Endothelial cell of umbilical vein (primary cell): ENCODE results near the gene NUAK1. TPM values are rescaled to one million over a fixed set of nuclear protein-coding genes. Genes with fewer than 3 reads are reported as not detected.

Source experiments
- BruUV-seq: library from RNA; stranded (reverse); fragments of 400-500 nt; replicated peaks from 2 replicates; lab custom pipeline; 2021; lab: Mats Ljungman, UMichigan
- CTCF ChIA-PET: fragments of 300-600, 350-600 bp; sonication (Branson Sonifier 250); formaldehyde crosslinking; loops from one replicate; lab custom pipeline; 2021; ENCODE audit warnings: antibody characterized with exemption, inconsistent platforms; lab: Charles Lee
- POLR2A ChIA-PET: fragments of 300-600, 350-600 bp; sonication (Branson Sonifier 250); formaldehyde crosslinking; loops from one replicate; lab custom pipeline; 2021; ENCODE audit warnings: antibody characterized with exemption, inconsistent platforms; lab: Charles Lee
- DNase-seq: peaks from one replicate; pipeline ENCODE4 v3.0.0-alpha.2; 2011; ENCODE audit warnings: low read depth, low spot score
- FAIRE-seq: peaks from 2 replicates; lab custom pipeline; 2011; peaks lifted over from hg19 to GRCh38; lab: Jason Lieb, UNC
- H2AFZ ChIP-seq: 2 replicates; pipeline ENCODE4 v1.6.0; 2012; ENCODE audit warnings: low read depth, low read length, control low read depth, inconsistent platforms
- H3K27ac ChIP-seq: 2 replicates; pipeline ENCODE4 v1.5.1; 2011; ENCODE audit warnings: low read depth, mild to moderate bottlenecking, control low read depth, low read length, moderate library complexity; ENCODE audit not compliant: insufficient read depth
- H3K27me3 ChIP-seq, 2 experiments: 2 replicates each; pipeline versions ENCODE4 v1.6.0 to v1.6.1; 2011; ENCODE audit warnings: low read length in 2 of 2, mixed read lengths in 1 of 2; ENCODE audit not compliant: control insufficient read depth in 2 of 2, insufficient read depth in 2 of 2
- H3K36me3 ChIP-seq, 2 experiments: 2 replicates in 1 of 2; 3 replicates in 1 of 2; pipeline ENCODE4 v1.5.1; 2011; ENCODE audit warnings: low read length in 2 of 2, mild to moderate bottlenecking in 1 of 2, moderate library complexity in 1 of 2; ENCODE audit not compliant: control insufficient read depth in 2 of 2, insufficient read depth in 2 of 2; ENCODE audit errors: extremely low read depth in 1 of 2
- H3K4me1 ChIP-seq: 3 replicates; pipeline ENCODE4 v1.5.1; 2011; ENCODE audit warnings: mild to moderate bottlenecking, low read length; ENCODE audit not compliant: control insufficient read depth, insufficient read depth; ENCODE audit errors: extremely low read depth
- H3K4me2 ChIP-seq: 2 replicates; pipeline ENCODE4 v1.6.1; 2011; ENCODE audit warnings: low read length, control low read depth, mixed read lengths; ENCODE audit not compliant: insufficient read depth
- H3K4me3 ChIP-seq, 3 experiments: fragments of 200-600 bp in 1 of 3; sonication (generic), shearing (Covaris generic) in 1 of 3; replicated peaks in 1 of 3; 2 replicates each; pipeline ENCODE4 v1.5.1; 2011 to 2016; ENCODE audit warnings: control low read depth in 3 of 3, low read length in 3 of 3, mild to moderate bottlenecking in 2 of 3, inconsistent platforms in 1 of 3, low read depth in 1 of 3, moderate library complexity in 1 of 3; ENCODE audit not compliant: insufficient read depth in 1 of 3
- H3K79me2 ChIP-seq: 2 replicates; pipeline ENCODE4 v1.6.0; 2012; ENCODE audit warnings: low read length, inconsistent platforms; ENCODE audit not compliant: control insufficient read depth, insufficient read depth
- H3K9ac ChIP-seq: replicated peaks from 2 replicates; pipeline ENCODE3; 2011; ENCODE audit warnings: low read length, control low read depth; ENCODE audit not compliant: insufficient read depth; ENCODE audit errors: extremely low read depth
- H3K9me1 ChIP-seq: replicated peaks from 3 replicates; pipeline ENCODE4 v1.6.0; 2011; ENCODE audit warnings: mild to moderate bottlenecking, low read length; ENCODE audit not compliant: control insufficient read depth, insufficient read depth; ENCODE audit errors: extremely low read depth
- H3K9me3 ChIP-seq: replicated peaks from 2 replicates; pipeline ENCODE4 v1.5.1; 2012; ENCODE audit warnings: low read length, inconsistent platforms; ENCODE audit not compliant: control insufficient read depth, insufficient read depth
- H4K20me1 ChIP-seq: replicated peaks from 2 replicates; pipeline ENCODE3; 2011; ENCODE audit warnings: mild to moderate bottlenecking, low read length; ENCODE audit not compliant: control insufficient read depth, insufficient read depth; ENCODE audit errors: extremely low read depth
- EZH2 ChIP-seq: IDR thresholded peaks from 2 replicates; pipeline ENCODE4 v1.6.1; 2012; ENCODE audit warnings: borderline replicate concordance, low read depth, mild to moderate bottlenecking, moderate library complexity, low read length, inconsistent platforms; ENCODE audit not compliant: severe bottlenecking
- FOS ChIP-seq: IDR thresholded peaks from 2 replicates; pipeline ENCODE4 v1.6.1; 2011; ENCODE audit warnings: mild to moderate bottlenecking, low read length, moderate library complexity, borderline replicate concordance; ENCODE audit not compliant: insufficient read depth
- GATA2 ChIP-seq: IDR thresholded peaks from 2 replicates; pipeline ENCODE4 v1.7.0; 2011; ENCODE audit warnings: low read depth, mild to moderate bottlenecking, moderate library complexity, mixed read lengths, low read length; ENCODE audit not compliant: insufficient read length, insufficient read depth
- JUN ChIP-seq: IDR thresholded peaks from 2 replicates; pipeline ENCODE4 v1.6.1; 2011; ENCODE audit warnings: borderline replicate concordance, low read depth; ENCODE audit not compliant: insufficient read length, insufficient read depth
- MYC ChIP-seq: IDR thresholded peaks from one replicate; pipeline ENCODE4 v1.6.1; 2011; ENCODE audit warnings: mild to moderate bottlenecking, low read depth, low read length
- POLR2A ChIP-seq: IDR thresholded peaks from 2 replicates; pipeline ENCODE4 v1.6.1; 2012; ENCODE audit warnings: low read depth, mild to moderate bottlenecking, control low read depth, low read length
- POLR2AphosphoS5 ChIP-seq: IDR thresholded peaks from 2 replicates; pipeline ENCODE4 v1.6.1; 2012; ENCODE audit warnings: low read depth, mild to moderate bottlenecking, control low read depth, low read length, moderate library complexity; ENCODE audit not compliant: insufficient read depth
- dilution Hi-C: fragments of 300-500 bp; cut with MboI; formaldehyde crosslinking; loops from one replicate; pipeline ENCODE4 v1.15.0; 2019; ENCODE audit warnings: low sequenced_read_pairs; ENCODE audit not compliant: extremely low pct_ligation_motif_present
- intact Hi-C: fragments of 100-400 bp; cut with micrococcal nuclease; formaldehyde crosslinking; loops from one replicate; pipeline ENCODE4 v1.10.0; 2022
- polyA plus RNA-seq, 4 experiments: library from polyadenylated mRNA; depleted of rRNA in 3 of 4; stranded (reverse) in 3 of 4; unstranded in 1 of 4; fragments of >200 nt; gene quantifications; 2 replicates each; pipeline versions ENCODE4 v1.2.1 to v1.2.3, GENCODE V29; 2011 to 2012; ENCODE audit warnings: missing spikeins in 1 of 4
- total RNA-seq: library from RNA; stranded (reverse); gene quantifications from 2 replicates; pipeline ENCODE4 v1.2.3, GENCODE V29; 2021
- TF ChIP-seq, protein P1 (sequence below), 2 donors: IDR thresholded peaks; 1 replicate in 1 of 2; 2 replicates in 1 of 2; pipeline ENCODE4 v1.5.1; 2011; ENCODE audit warnings: low read length in 2 of 2, mild to moderate bottlenecking in 2 of 2, moderate library complexity in 2 of 2, control low read depth in 1 of 2, inconsistent platforms in 1 of 2, low read depth in 1 of 2; ENCODE audit not compliant: insufficient read depth in 1 of 2; ENCODE audit errors: extremely low read depth in 1 of 2
- TF ChIP-seq, protein P2 (sequence below): IDR thresholded peaks from 2 replicates; pipeline ENCODE4 v1.6.1; 2011; ENCODE audit not compliant: insufficient read depth, insufficient read length

NUAK1 gene
- total and polyA plus RNA-seq, 2 donors (not counting 3 experiments of a cell fraction or from before 2014, with no cell fraction given), result 34.2 to 39.7 TPM

DNA sequence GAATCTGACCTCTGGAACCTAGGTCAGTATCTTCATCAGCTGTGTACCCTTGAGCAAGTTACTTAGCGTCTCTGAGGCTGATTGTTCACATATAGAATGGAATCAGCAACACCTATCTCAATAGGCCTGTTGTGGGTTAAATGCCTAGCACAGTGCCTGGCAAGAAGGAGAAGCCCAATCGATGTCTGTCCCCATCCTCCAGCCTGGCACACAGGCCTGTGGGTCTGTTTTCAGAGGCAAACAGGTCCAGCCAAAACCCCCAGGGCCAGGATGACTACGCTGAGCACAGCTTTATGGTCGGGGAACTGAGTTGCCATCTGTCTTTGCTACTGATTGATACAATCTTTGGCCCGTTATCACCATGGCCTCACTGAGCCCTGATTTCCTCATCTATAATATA, 89.2 kb downstream of the NUAK1 start:
- H3K9me1 ChIP-seq, result no peaks in the 10 kb centered on the region
- no peaks in the 10 kb centered on the region for H4K20me1 ChIP-seq
- H3K9me3 ChIP-seq, result no peaks in the 10 kb centered on the region
- H3K4me1 ChIP-seq, result no peaks in the 10 kb centered on the region
- H2AFZ ChIP-seq, result no peak overlapping the region
- DNase-seq (no peak), FAIRE-seq (no peak)
- POLR2A ChIA-PET, result no interaction called here
- H3K4me3 ChIP-seq, result no peak overlapping the region
- H3K79me2 ChIP-seq, result no peaks in the 10 kb centered on the region
- no peak overlapping the region for H3K4me2 ChIP-seq
- no peaks in the 10 kb centered on the region for H3K27me3 ChIP-seq
- intact Hi-C loops (no loop called here), dilution Hi-C loops (no loop called here)
- no peak overlapping the region for H3K27ac ChIP-seq
- no peak overlapping the region for H3K9ac ChIP-seq
- BruUV-seq, result no TSS peak
- no peaks in the 10 kb centered on the region for H3K36me3 ChIP-seq
- TF ChIP-seq GATA2, result no peak
- CTCF ChIA-PET, result no interaction called here

DNA sequence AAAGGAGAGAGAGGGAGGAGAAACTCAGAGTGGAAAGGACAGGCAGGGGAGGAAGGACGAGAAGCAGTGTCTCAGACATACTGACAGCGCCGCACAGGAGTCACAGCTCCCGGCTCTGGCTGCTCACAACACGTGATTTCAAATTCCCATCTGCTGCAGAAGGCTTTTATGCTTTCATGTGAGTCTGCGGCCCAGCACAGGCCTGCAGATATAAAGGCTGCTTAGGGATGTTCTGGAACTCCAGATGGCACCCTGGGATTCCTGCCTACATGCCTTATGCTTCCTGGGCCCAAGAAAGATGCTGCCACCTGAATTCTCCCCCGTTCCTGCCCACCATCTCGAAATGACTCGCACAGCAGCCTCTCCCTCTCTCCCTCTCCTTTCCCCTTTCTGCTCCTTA, 89.6 kb downstream of the NUAK1 start:
- H3K36me3 ChIP-seq, result no peaks in the 10 kb centered on the region
- no peak for DNase-seq
- CTCF ChIA-PET, result no interaction called here
- no peaks in the 10 kb centered on the region for H3K9me3 ChIP-seq
- POLR2A ChIA-PET, result no interaction called here
- dilution Hi-C loops, result no loop called here
- no peaks in the 10 kb centered on the region for H3K27me3 ChIP-seq
- FAIRE-seq, result no peak
- H3K27ac ChIP-seq, result no peak overlapping the region
- no peaks in the 10 kb centered on the region for H3K4me1 ChIP-seq
- H3K4me3 ChIP-seq, result no peak overlapping the region
- H3K4me2 ChIP-seq, result no peak overlapping the region
- TF ChIP-seq MYC (no peak), FOS (no peak), POLR2A (no peak), JUN (no peak), GATA2 (no peak), POLR2AphosphoS5 (no peak), EZH2 (no peak)
- TF ChIP-seq, protein P1, sequence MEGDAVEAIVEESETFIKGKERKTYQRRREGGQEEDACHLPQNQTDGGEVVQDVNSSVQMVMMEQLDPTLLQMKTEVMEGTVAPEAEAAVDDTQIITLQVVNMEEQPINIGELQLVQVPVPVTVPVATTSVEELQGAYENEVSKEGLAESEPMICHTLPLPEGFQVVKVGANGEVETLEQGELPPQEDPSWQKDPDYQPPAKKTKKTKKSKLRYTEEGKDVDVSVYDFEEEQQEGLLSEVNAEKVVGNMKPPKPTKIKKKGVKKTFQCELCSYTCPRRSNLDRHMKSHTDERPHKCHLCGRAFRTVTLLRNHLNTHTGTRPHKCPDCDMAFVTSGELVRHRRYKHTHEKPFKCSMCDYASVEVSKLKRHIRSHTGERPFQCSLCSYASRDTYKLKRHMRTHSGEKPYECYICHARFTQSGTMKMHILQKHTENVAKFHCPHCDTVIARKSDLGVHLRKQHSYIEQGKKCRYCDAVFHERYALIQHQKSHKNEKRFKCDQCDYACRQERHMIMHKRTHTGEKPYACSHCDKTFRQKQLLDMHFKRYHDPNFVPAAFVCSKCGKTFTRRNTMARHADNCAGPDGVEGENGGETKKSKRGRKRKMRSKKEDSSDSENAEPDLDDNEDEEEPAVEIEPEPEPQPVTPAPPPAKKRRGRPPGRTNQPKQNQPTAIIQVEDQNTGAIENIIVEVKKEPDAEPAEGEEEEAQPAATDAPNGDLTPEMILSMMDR (IDR thresholded peaks at IDR 0.05; ENCODE audit: extremely low read depth in 1 of 2, insufficient read depth in 1 of 2, low read depth in 1 of 2, low read length in 2 of 2), result no peak
- TF ChIP-seq, protein P2, sequence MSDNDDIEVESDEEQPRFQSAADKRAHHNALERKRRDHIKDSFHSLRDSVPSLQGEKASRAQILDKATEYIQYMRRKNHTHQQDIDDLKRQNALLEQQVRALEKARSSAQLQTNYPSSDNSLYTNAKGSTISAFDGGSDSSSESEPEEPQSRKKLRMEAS, result no peak
- BruUV-seq, result no TSS peak
- H3K9me1 ChIP-seq, result no peaks in the 10 kb centered on the region
- H3K9ac ChIP-seq, result no peak overlapping the region
- intact Hi-C loops, result no loop called here
- no peak overlapping the region for H2AFZ ChIP-seq
- no peaks in the 10 kb centered on the region for H4K20me1 ChIP-seq
- no peaks in the 10 kb centered on the region for H3K79me2 ChIP-seq
